GM12878 (cell line): ENCODE measurements around the gene IL32. TPM values are rescaled to one million over a fixed set of nuclear protein-coding genes. Genes with fewer than 3 reads are reported as not detected.

Experiments used
- ATAC-seq: fragments of 200-7000 bp; cut with Tn5 transposase; 3 replicates; pipeline ENCODE4 v1.9.1; 2020; ENCODE audit warnings: mild to moderate bottlenecking, moderate library complexity
- Bru-seq: library from RNA; stranded (reverse); fragments of 400-500 nt; gene quantifications from one replicate; lab custom pipeline; 2021; lab: Mats Ljungman, UMichigan
- BruChase-seq, 2 experiments: library from RNA; stranded (reverse); fragments of 400-500 nt; gene quantifications; one replicate each; lab custom pipeline; 2021; lab: Mats Ljungman, UMichigan
- BruUV-seq: library from RNA; stranded (reverse); fragments of 400-500 nt; replicated peaks from 2 replicates; lab custom pipeline; 2021; lab: Mats Ljungman, UMichigan
- CTCF ChIA-PET: fragments of 300-600 bp; sonication (Branson Sonifier 250); formaldehyde crosslinking; extraction: SDS; loops from one replicate; lab custom pipeline; 2021; ENCODE audit warnings: inconsistent platforms; lab: Yijun Ruan, JAX
- POLR2A ChIA-PET: fragments of 350-600 bp; formaldehyde crosslinking; extraction: SDS; loops from one replicate; lab custom pipeline; 2021; ENCODE audit warnings: inconsistent platforms; lab: Charles Lee
- RAD21 ChIA-PET: fragments of 300-600 bp; sonication (Branson Sonifier 250); formaldehyde crosslinking; loops from one replicate; lab custom pipeline; 2023; ENCODE audit warnings: antibody characterized with exemption; ENCODE audit not compliant: unreplicated experiment; lab: Charles Lee
- SMC1A ChIA-PET: fragments of 300-600 bp; sonication (Branson Sonifier 250); formaldehyde crosslinking; loops from one replicate; lab custom pipeline; 2023; ENCODE audit not compliant: unreplicated experiment, uncharacterized antibody; lab: Charles Lee
- DNase-seq: peaks from one replicate; pipeline ENCODE4 v3.0.0-alpha.2; 2011; ENCODE audit warnings: low read depth, low spot score
- FAIRE-seq: peaks from 3 replicates; lab custom pipeline; 2011; peaks lifted over from hg19 to GRCh38; lab: Jason Lieb, UNC
- H2AFZ ChIP-seq: 2 replicates; pipeline ENCODE4 v1.6.0; 2011; ENCODE audit warnings: low read depth, low read length, control low read depth; ENCODE audit not compliant: control insufficient read depth
- H3K27ac ChIP-seq: 2 replicates; pipeline ENCODE4 v1.5.1; 2011; ENCODE audit warnings: control low read depth; ENCODE audit not compliant: control insufficient read depth, insufficient read depth
- H3K27me3 ChIP-seq, 2 experiments: replicated peaks in 1 of 2; 2 replicates each; pipeline versions ENCODE4 v1.6.0 to v1.6.1; 2011; ENCODE audit warnings: low read length in 1 of 2; ENCODE audit not compliant: control insufficient read depth in 2 of 2, insufficient read depth in 2 of 2
- H3K36me3 ChIP-seq, 2 experiments: 2 replicates each; pipeline ENCODE4 v1.5.1; 2011; ENCODE audit warnings: low read length in 1 of 2; ENCODE audit not compliant: control insufficient read depth in 2 of 2, insufficient read depth in 2 of 2
- H3K4me1 ChIP-seq: 2 replicates; pipeline ENCODE4 v1.6.1; 2011; ENCODE audit warnings: mild to moderate bottlenecking, low read length, moderate library complexity, mixed read lengths; ENCODE audit not compliant: control insufficient read depth, insufficient read depth
- H3K4me2 ChIP-seq: 2 replicates; pipeline ENCODE4 v1.6.0; 2011; ENCODE audit warnings: control low read depth; ENCODE audit not compliant: control insufficient read depth, insufficient read depth
- H3K4me3 ChIP-seq: fragments of 200-600 bp; sonication (generic); 2 replicates; pipeline ENCODE4 v1.5.1; 2016
- H3K79me2 ChIP-seq: 2 replicates; pipeline ENCODE4 v1.6.0; 2011; ENCODE audit warnings: low read length; ENCODE audit not compliant: control insufficient read depth, insufficient read depth
- H3K9ac ChIP-seq: 2 replicates; pipeline ENCODE4 v1.8.0; 2011; ENCODE audit warnings: low read length, control low read depth, mixed read lengths; ENCODE audit not compliant: control insufficient read depth, insufficient read depth
- H3K9me3 ChIP-seq: replicated peaks from 3 replicates; pipeline ENCODE4 v1.5.1; 2011; ENCODE audit warnings: mild to moderate bottlenecking, low read length; ENCODE audit not compliant: control insufficient read depth, insufficient read depth
- H4K20me1 ChIP-seq: 2 replicates; pipeline ENCODE4 v1.6.0; 2011; ENCODE audit not compliant: control insufficient read depth, insufficient read depth
- ATF2 ChIP-seq: IDR thresholded peaks from 2 replicates; pipeline ENCODE4 v1.6.1; 2012; ENCODE audit warnings: low read length, inconsistent platforms
- CBX3 ChIP-seq: fragments of 200-600 bp; sonication (generic); IDR thresholded peaks from 2 replicates; pipeline ENCODE4 v1.6.1; 2016; ENCODE audit warnings: low read depth, borderline replicate concordance
- EED ChIP-seq: sonication (generic); IDR thresholded peaks from 2 replicates; pipeline ENCODE4 v1.6.1; 2016; ENCODE audit warnings: antibody characterized with exemption, low read depth
- ELK1 ChIP-seq: IDR thresholded peaks from 2 replicates; pipeline ENCODE4 v1.6.1; 2012; ENCODE audit warnings: low read depth, low read length, improper control_type of control experiment
- FOXM1 ChIP-seq: IDR thresholded peaks from 2 replicates; pipeline ENCODE4 v1.6.1; 2012; ENCODE audit warnings: low read depth, mild to moderate bottlenecking, inconsistent platforms, low read length, moderate library complexity
- JUNB ChIP-seq: IDR thresholded peaks from 2 replicates; pipeline ENCODE4 v1.6.1; 2016; ENCODE audit warnings: antibody characterized with exemption, mild to moderate bottlenecking
- MTA3 ChIP-seq: IDR thresholded peaks from 2 replicates; pipeline ENCODE4 v1.6.1; 2012; ENCODE audit warnings: low read length, inconsistent platforms, borderline replicate concordance
- NFYA ChIP-seq: IDR thresholded peaks from 2 replicates; pipeline ENCODE4 v1.6.1; 2011; ENCODE audit warnings: low read depth, mild to moderate bottlenecking, low read length, improper control_type of control experiment, borderline replicate concordance
- POLR2A ChIP-seq: IDR thresholded peaks from 2 replicates; pipeline ENCODE4 v1.6.1; 2011; ENCODE audit warnings: low read depth, mild to moderate bottlenecking, low read length
- POLR2AphosphoS2 ChIP-seq: IDR thresholded peaks from 2 replicates; pipeline ENCODE4 v1.6.1; 2011; ENCODE audit warnings: low read depth, mild to moderate bottlenecking, low read length, improper control_type of control experiment, moderate library complexity
- RAD51 ChIP-seq: fragments of 450-650 bp; IDR thresholded peaks from 2 replicates; pipeline ENCODE4 v1.6.1; 2016; ENCODE audit warnings: moderate library complexity, mild to moderate bottlenecking, inconsistent platforms
- SMAD1 ChIP-seq: fragments of 450-650 bp; IDR thresholded peaks from 2 replicates; pipeline ENCODE4 v1.6.1; 2018; ENCODE audit warnings: mild to moderate bottlenecking, low read depth; ENCODE audit not compliant: partially characterized antibody
- SMC3 ChIP-seq: IDR thresholded peaks from 2 replicates; pipeline ENCODE4 v1.6.1; 2011; ENCODE audit warnings: low read length, improper control_type of control experiment, borderline replicate concordance
- SREBF2 ChIP-seq: IDR thresholded peaks from 2 replicates; pipeline ENCODE4 v1.6.1; 2012; ENCODE audit warnings: mild to moderate bottlenecking, low read length
- SUZ12 ChIP-seq: fragments of 200-600 bp; sonication (generic); IDR thresholded peaks from one replicate; pipeline ENCODE4 v1.6.1; 2018; ENCODE audit warnings: antibody characterized with exemption, mild to moderate bottlenecking; ENCODE audit not compliant: unreplicated experiment
- ZBED1 ChIP-seq: IDR thresholded peaks from 2 replicates; pipeline ENCODE4 v1.6.1; 2016; ENCODE audit warnings: borderline replicate concordance
- ZNF207 ChIP-seq: fragments of 450-650 bp; IDR thresholded peaks from 2 replicates; pipeline ENCODE4 v1.6.1; 2014; ENCODE audit warnings: antibody characterized with exemption, mild to moderate bottlenecking, borderline replicate concordance
- WGBS: methylation state at CpG from one replicate; pipeline ENCODE4 v1.1.6; 2016; ENCODE audit warnings: low lambda C conversion rate; ENCODE audit not compliant: insufficient replicate concordance, insufficient coverage; ENCODE audit errors: missing lambda C conversion rate; 5-methylcytosine and 5-hydroxymethylcytosine counted together
- in situ Hi-C: fragments of 300-500 bp; cut with MboI; formaldehyde crosslinking; loops from 9 replicates; pipeline ENCODE4 v1.14.3; 2018; ENCODE audit warnings: mixed read lengths
- intact Hi-C: fragments of 100-400 bp; cut with micrococcal nuclease; formaldehyde crosslinking; loops from one replicate; pipeline ENCODE4 v1.14.2; 2022; ENCODE audit not compliant: unreplicated experiment
- long read RNA-seq, 2 experiments: library from polyadenylated mRNA; unstranded; transcript quantifications; one replicate each; pipeline ENCODE4 v2.0.0, GENCODE V29; 2019 to 2020
- polyA minus RNA-seq, 3 experiments: library from RNA; depleted of rRNA, polyadenylated mRNA; stranded (reverse); fragments of >200 nt; gene quantifications; 2 replicates each; pipeline ENCODE4 v1.2.3, GENCODE V29; 2011
- polyA plus RNA-seq, 11 experiments: library from polyadenylated mRNA; depleted of rRNA in 4 of 11; unstranded in 6 of 11; stranded (reverse) in 5 of 11; fragments of >200 nt; fragmentation: Nextera tagmentation in 4 of 11; fragmentation: Illumina TruSeq in 1 of 11; extraction: Ambion mirVana in 4 of 11; extraction: Trizol in 1 of 11; gene quantifications; 1 replicate in 1 of 11; 2 replicates in 10 of 11; pipeline versions ENCODE4 v1.2.1 to v1.2.3, GENCODE V29; 2011 to 2016; ENCODE audit warnings: inconsistent platforms in 2 of 11, missing spikeins in 2 of 11, low read depth in 1 of 11
- total RNA-seq, 4 experiments: library from RNA; depleted of rRNA in 3 of 4; stranded (reverse); fragments of >200 nt in 3 of 4; fragmentation: Illumina TruSeq in 1 of 4; extraction: Trizol in 1 of 4; gene quantifications; 2 replicates each; pipeline versions ENCODE4 v1.2.1 to v1.2.3, GENCODE V29; 2013 to 2021

Gene IL32, protein sequence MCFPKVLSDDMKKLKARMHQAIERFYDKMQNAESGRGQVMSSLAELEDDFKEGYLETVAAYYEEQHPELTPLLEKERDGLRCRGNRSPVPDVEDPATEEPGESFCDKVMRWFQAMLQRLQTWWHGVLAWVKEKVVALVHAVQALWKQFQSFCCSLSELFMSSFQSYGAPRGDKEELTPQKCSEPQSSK
- total RNA-seq (2013; cell fraction: nucleolus; rRNA removed), result 76.5 and 84.9 TPM in 2 replicates
- total RNA-seq (2014; rRNA removed) (61.5 and 70.0 TPM in 2 replicates), total RNA-seq (2014; rRNA removed; fragmentation: Illumina TruSeq; extraction: Trizol) (25.8 and 27.0 TPM in 2 replicates), total RNA-seq (2021) (69.5 and 72.6 TPM in 2 replicates), polyA plus RNA-seq (2011; rRNA removed) (92.5 and 122 TPM in 2 replicates), polyA plus RNA-seq (2014; fragmentation: Illumina TruSeq; extraction: Trizol) (30.5 and 54.4 TPM in 2 replicates), polyA plus RNA-seq (2014; fragmentation: Nextera tagmentation; extraction: Ambion mirVana) (10 to 100 TPM; 44.8 to 49.3 TPM), polyA plus RNA-seq (2014; rRNA removed) (74.1 and 82.0 TPM in 2 replicates), polyA plus RNA-seq (2016; fragmentation: Nextera tagmentation; extraction: Ambion mirVana) (10 to 100 TPM; 51.1 to 57.2 TPM), polyA minus RNA-seq (2011; rRNA and poly(A)+ RNA removed) (37.9 and 97.9 TPM in 2 replicates), Bru-seq, nascent RNA (percentile 80 among the genes with signal in this experiment), BruChase-seq, experiment 1, labeled RNA remaining after a 6-hour chase (percentile 71 among the genes with signal in this experiment), BruChase-seq, experiment 2, labeled RNA remaining after a 2-hour chase (percentile 67 among the genes with signal in this experiment)
- polyA plus RNA-seq (2011; ENCODE audit: low read depth), result 89.9 TPM
- polyA plus RNA-seq (2011; cell fraction: cytosol; rRNA removed), result 206 and 287 TPM in 2 replicates
- 208 and 325 TPM in 2 replicates for polyA plus RNA-seq (2011; cell fraction: nucleus; rRNA removed)
- polyA plus RNA-seq (2012), result 178 and 191 TPM in 2 replicates
- polyA minus RNA-seq (2011; cell fraction: cytosol; rRNA and poly(A)+ RNA removed), result 52.2 and 53.5 TPM in 2 replicates
- polyA minus RNA-seq (2011; cell fraction: nucleus; rRNA and poly(A)+ RNA removed), result 55.2 and 62.4 TPM in 2 replicates
- long read RNA-seq, experiment 1, transcript IL32-212 (6 exons, 1,198 nt), result minor isoform, 7 of 59 reads
- long read RNA-seq, experiment 1, transcript IL32-211 (7 exons, 1,272 nt), result major isoform, 15 of 59 reads
- long read RNA-seq, experiment 1, transcript IL32-202 (7 exons, 1,105 nt), result minor isoform, 11 of 59 reads
- long read RNA-seq, experiment 1, partial matches to known transcripts, result 5 of 59 reads
- long read RNA-seq, experiment 1, other reads (novel, unspliced or antisense), result 11 of 59 reads
- long read RNA-seq, experiment 2, transcript IL32-211 (7 exons, 1,272 nt), result major isoform, 6 of 20 reads
- long read RNA-seq, experiment 2, partial matches to known transcripts, result 2 of 20 reads
- long read RNA-seq, experiment 2, other reads (novel, unspliced or antisense), result 2 of 20 reads

GRCh38 chr16:3065069-3065741, at the start of gene IL32:
IL32 (plus strand) TSS chr16:3065640; CDS start chr16:3065812, 172 bp downstream.
- Histone ChIP-seq H3K79me2 (peaks cover 25% of the 10 kb centered on the region), H3K27ac (peak within 1 kb of the TSS; percentile 86), H3K4me1 (peaks cover 19% of the 10 kb centered on the region), H3K9ac (peak within 1 kb of the TSS; percentile 75), H3K4me2 (peak within 1 kb of the TSS; percentile 89), H2AFZ (peak within 1 kb of the TSS; percentile 77), H3K36me3 (no peaks in the 10 kb centered on the region; a peak in 2 of 4 replicates), H4K20me1 (no peaks in the 10 kb centered on the region), H3K9me3 (no peaks in the 10 kb centered on the region; the same call in 2 of the 3 replicates), H3K4me3 (peak within 1 kb of the TSS; percentile 62), H3K27me3 (no peaks in the 10 kb centered on the region)
- DNase-seq (no peak), FAIRE-seq (no peak), ATAC-seq (peak; percentile 75)
- intact Hi-C loops (no loop called here), in situ Hi-C loops (no loop called here)
- TSS peak; percentile 69 for BruUV-seq
- WGBS, result 37% methylated on average over 13 of the region's 13 CpGs
- ChIA-PET CTCF (interaction anchor here (0.8 to 9.5 kb wide), 10 partner anchors 11 to 103 kb away, joined by 3 to 174 read pairs (median 5); partner anchors contain the start of gene ZNF213), POLR2A (interaction anchor here (0.8 to 2.7 kb wide), 4 partner anchors 11 to 85 kb away, joined by 3 to 38 read pairs (median 6); partner anchors contain the start of gene ZNF213), SMC1A (interaction anchor here (0.9 to 6.1 kb wide), 6 partner anchors 11 to 64 kb away, joined by 4 to 52 read pairs (median 6); no protein-coding TSS in a partner anchor), RAD21 (interaction anchor here (1.2 to 3.9 kb wide), 5 partner anchors 11 to 94 kb away, joined by 3 to 23 read pairs (median 6); partner anchors contain the start of gene ZSCAN10)
- no peak for TF ChIP-seq SREBF2
- TF ChIP-seq ZBED1, result no peak
- TF ChIP-seq SMC3, result no peak
- no peak for TF ChIP-seq SUZ12
- no peak for TF ChIP-seq ZNF207
- TF ChIP-seq JUNB, result no peak; the same call in 1 of the 2 replicates
- no peak for TF ChIP-seq CBX3
- TF ChIP-seq POLR2AphosphoS2, result no peak
- TF ChIP-seq MTA3, result no peak
- no peak for TF ChIP-seq ELK1
- peak; percentile 88 for TF ChIP-seq EED
- TF ChIP-seq SMAD1, result no peak
- TF ChIP-seq NFYA, result no peak
- TF ChIP-seq POLR2A, result no peak
- TF ChIP-seq FOXM1, result no peak
- TF ChIP-seq RAD51, result no peak
- no peak; the same call in 1 of the 2 replicates for TF ChIP-seq ATF2
